ENCODE data around the gene SEC22A.

GRCh38 chr3:123287962-123288302 is 86.2 kb downstream of the SEC22A start:
- TF ChIP-seq POLR2AphosphoS5 (IDR thresholded peaks at IDR 0.05; ENCODE audit: low read depth, low read length) (no peak), TAF1 (IDR thresholded peaks at IDR 0.05; ENCODE audit: borderline replicate concordance, low read depth, low read length) (no peak)

Measured in GM12892 (cell line).